ENCODE data around the gene SGK2. TPM values are rescaled to one million over a fixed set of nuclear protein-coding genes. Genes with fewer than 3 reads are reported as not detected.

SGK2 gene
- total and polyA plus RNA-seq, 9 of the 15 experiments (the other 6 are each of a cell fraction or from before 2014, with no cell fraction given) = 0.07 to 0.31 (median 0.15) TPM; not detected in 2

- in situ Hi-C loops (cut with MboI) = no loop called here
- no peaks in the 10 kb centered on the region for H3K79me2 ChIP-seq (ENCODE audit: control insufficient read depth, insufficient read depth, low read length)
- H3K9me3 ChIP-seq (replicated peaks; ENCODE audit: control insufficient read depth, insufficient read depth, low read depth, low read length) = no peaks in the 10 kb centered on the region
- H3K4me3 ChIP-seq = no peak overlapping the region
- H3K9me1 ChIP-seq (ENCODE audit: control insufficient read depth, insufficient read depth, low read length) = no peaks in the 10 kb centered on the region
- DNase-seq (ENCODE audit: extremely low read depth in 1 of 4, low spot score in 3 of 4) (no peak), FAIRE-seq (no peak), ATAC-seq (no peak; the same call in 2 of the 3 replicates)
- no peak overlapping the region for H3K9ac ChIP-seq (ENCODE audit: insufficient read depth in 1 of 2, low read depth in 2 of 2, low read length in 2 of 2)
- H3K27me3 ChIP-seq (ENCODE audit: control insufficient read depth in 2 of 2, insufficient read depth in 2 of 2, low read length in 2 of 2) = no peaks in the 10 kb centered on the region
- no TSS peak for BruUV-seq (replicated peaks)
- no peaks in the 10 kb centered on the region for H4K20me1 ChIP-seq (replicated peaks; ENCODE audit: control insufficient read depth, insufficient read depth, low read length)
- ChIA-PET CTCF (ENCODE audit: low intra/inter-chr PET ratio) (no interaction called here), POLR2A (interaction anchor here (0.6 to 1.3 kb wide), 3 partner anchors 19 to 822 kb away, joined by 3 to 4 read pairs (median 3); no protein-coding TSS in a partner anchor)
- H3K36me3 ChIP-seq (ENCODE audit: control insufficient read depth, insufficient read depth, low read length) = no peaks in the 10 kb centered on the region
- WGBS (ENCODE audit: insufficient coverage, low coverage, missing lambda C conversion rate) = 85% methylated on average over 8 of the region's 8 CpGs
- no peak overlapping the region for H3K4me2 ChIP-seq (ENCODE audit: insufficient read depth, low read length)
- no peak overlapping the region for H2AFZ ChIP-seq (ENCODE audit: low read depth, low read length)
- intact Hi-C loops (cut with micrococcal nuclease) = no loop called here
- TF ChIP-seq ZNF316 (IDR thresholded peaks at IDR 0.05) (peak; percentile 57), SPI1 (IDR thresholded peaks at IDR 0.05; ENCODE audit: borderline replicate concordance, low read depth, low read length) (no peak)
- no peak overlapping the region for H3K27ac ChIP-seq (ENCODE audit: extremely low read depth, low read depth, low read length)
- peaks cover 0 to 6% of the 10 kb centered on the region in 2 experiments; a peak in 3 of 5 replicates for H3K4me1 ChIP-seq (replicated peaks in 1 of 2; ENCODE audit: control insufficient read depth in 2 of 2, insufficient read depth in 2 of 2, low read length in 2 of 2)
Observed at GRCh38 chr20:43564455-43564854, 5.6 kb downstream of the SGK2 start.

DNA sequence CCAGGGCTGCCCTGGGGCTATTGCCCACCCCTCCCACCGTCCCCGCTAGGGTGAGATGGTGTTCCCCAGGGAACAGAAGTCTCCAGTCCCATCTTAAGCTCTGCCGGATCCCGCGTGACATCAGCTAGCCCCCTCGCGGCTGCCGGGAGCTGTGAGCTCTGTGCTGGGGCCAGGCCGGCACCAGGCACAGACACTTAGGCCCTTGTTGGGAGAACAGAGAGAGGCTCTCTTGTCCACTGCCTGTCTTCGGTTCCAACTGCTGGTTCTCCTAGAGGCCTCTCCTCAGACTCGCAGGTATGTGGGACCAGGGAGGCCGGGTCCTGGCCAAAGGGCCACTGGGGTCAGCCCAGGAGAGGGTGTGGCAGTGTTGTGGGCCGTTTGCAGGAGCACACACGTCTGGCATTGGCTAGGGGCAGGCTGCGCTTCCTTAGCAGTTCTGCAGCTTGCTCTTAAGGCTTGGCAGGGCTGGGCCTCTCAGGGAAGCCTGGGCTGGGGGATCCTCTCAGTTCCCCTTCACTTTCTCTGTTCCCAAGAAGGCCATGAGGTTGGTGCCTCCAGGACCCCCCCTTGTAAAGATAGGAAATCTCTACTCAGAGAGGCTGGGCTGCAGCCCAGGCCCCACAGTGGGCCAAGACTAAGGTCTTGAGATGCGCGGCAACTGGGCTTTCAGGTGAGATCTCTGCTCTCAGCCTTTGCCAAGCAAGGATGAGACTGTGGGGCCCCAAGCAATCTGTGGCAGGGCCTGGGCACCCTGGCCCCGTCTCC lies 6.3 kb downstream of the SGK2 start:
- no peak for DNase-seq (ENCODE audit: extremely low read depth in 1 of 4, low spot score in 3 of 4)
- Histone ChIP-seq H3K27me3 (ENCODE audit: control insufficient read depth in 2 of 2, insufficient read depth in 2 of 2, low read length in 2 of 2) (no peaks in the 10 kb centered on the region), H3K27ac (ENCODE audit: extremely low read depth, low read depth, low read length) (no peak overlapping the region), H2AFZ (ENCODE audit: low read depth, low read length) (peak overlapping the region; percentile 19; the same call in 1 of the 2 replicates), H3K4me2 (ENCODE audit: insufficient read depth, low read length) (no peak overlapping the region), H3K4me1 (replicated peaks in 1 of 2; ENCODE audit: control insufficient read depth in 2 of 2, insufficient read depth in 2 of 2, low read length in 2 of 2) (peaks cover 0 to 6% of the 10 kb centered on the region in 2 experiments; a peak in 2 of 5 replicates), H3K9me3 (replicated peaks; ENCODE audit: control insufficient read depth, insufficient read depth, low read depth, low read length) (no peaks in the 10 kb centered on the region), H3K9ac (ENCODE audit: insufficient read depth in 1 of 2, low read depth in 2 of 2, low read length in 2 of 2) (peak overlapping the region in 1 of 2 experiments; percentile 69; a peak in 2 of 4 replicates), H3K9me1 (ENCODE audit: control insufficient read depth, insufficient read depth, low read length) (no peaks in the 10 kb centered on the region), H3K36me3 (ENCODE audit: control insufficient read depth, insufficient read depth, low read length) (no peaks in the 10 kb centered on the region), H4K20me1 (replicated peaks; ENCODE audit: control insufficient read depth, insufficient read depth, low read length) (no peaks in the 10 kb centered on the region), H3K4me3 (no peak overlapping the region), H3K79me2 (ENCODE audit: control insufficient read depth, insufficient read depth, low read length) (no peaks in the 10 kb centered on the region)
- ChIA-PET POLR2A (interaction anchor here (0.7 to 0.8 kb wide), 2 partner anchors 9 to 36 kb away, joined by 3 read pairs; no protein-coding TSS in a partner anchor), CTCF (ENCODE audit: low intra/inter-chr PET ratio) (no interaction called here)
- TF ChIP-seq PHF8 (IDR thresholded peaks at IDR 0.05; ENCODE audit: borderline replicate concordance, low read length) (no peak), ZNF3 (CRISPR knock-in tag; IDR thresholded peaks at IDR 0.05) (no peak), STAT5A (IDR thresholded peaks at IDR 0.05; ENCODE audit: borderline replicate concordance, low read length) (no peak), ZBTB17 (CRISPR knock-in tag; IDR thresholded peaks at IDR 0.05) (no peak), BHLHE40 (IDR thresholded peaks at IDR 0.05; ENCODE audit: low read length) (no peak), RHOXF2B (CRISPR knock-in tag; conservative IDR thresholded peaks at IDR 0.05) (no peak), ZBED1 (IDR thresholded peaks at IDR 0.05) (no peak)
- no peak for FAIRE-seq
- intact Hi-C loops (cut with micrococcal nuclease) (no loop called here), in situ Hi-C loops (cut with MboI) (no loop called here)
- BruUV-seq (replicated peaks) = no TSS peak
- WGBS (ENCODE audit: insufficient coverage, low coverage, missing lambda C conversion rate) = 69% methylated on average over 18 of the region's 18 CpGs
- ATAC-seq = peak; percentile 13; the same call in 1 of the 3 replicates

Data from K562 (cell line).